HG03045 (cell line): ENCODE data around the gene PARP4.
"Not testable (repeated sequence)": the region's sequence is repeated elsewhere in the genome, so short reads cannot be mapped to it uniquely, and the experiment has no call there.

Source experiments
- ATAC-seq: cut with Tn5 transposase; IDR thresholded peaks from one replicate; pipeline ENCODE4 v1.9.1; 2021; ENCODE audit warnings: mild to moderate bottlenecking, moderate library complexity; ENCODE audit not compliant: unreplicated experiment

The PARP4 gene

DNA sequence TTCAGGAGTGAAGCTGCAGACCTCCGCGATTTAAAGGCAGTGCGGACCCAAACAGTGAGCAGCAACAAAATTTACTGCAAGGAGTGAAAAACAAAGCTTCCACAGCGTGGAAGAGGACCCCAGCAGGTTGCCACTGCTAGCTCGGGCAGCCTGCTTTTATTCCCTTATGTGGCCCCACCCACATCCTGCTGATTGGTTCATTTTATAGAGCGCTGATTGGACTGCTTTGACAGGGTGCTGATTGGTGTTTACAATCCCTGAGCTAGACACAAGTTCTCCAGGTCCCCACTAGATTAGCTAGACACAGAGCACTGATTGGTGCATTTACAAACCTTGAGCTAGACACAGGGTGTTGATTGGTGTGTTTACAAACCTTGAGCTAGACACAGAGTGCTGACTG lies 6.3 kb downstream of the PARP4 start:
- ATAC-seq, result not testable (repeated sequence)

DNA sequence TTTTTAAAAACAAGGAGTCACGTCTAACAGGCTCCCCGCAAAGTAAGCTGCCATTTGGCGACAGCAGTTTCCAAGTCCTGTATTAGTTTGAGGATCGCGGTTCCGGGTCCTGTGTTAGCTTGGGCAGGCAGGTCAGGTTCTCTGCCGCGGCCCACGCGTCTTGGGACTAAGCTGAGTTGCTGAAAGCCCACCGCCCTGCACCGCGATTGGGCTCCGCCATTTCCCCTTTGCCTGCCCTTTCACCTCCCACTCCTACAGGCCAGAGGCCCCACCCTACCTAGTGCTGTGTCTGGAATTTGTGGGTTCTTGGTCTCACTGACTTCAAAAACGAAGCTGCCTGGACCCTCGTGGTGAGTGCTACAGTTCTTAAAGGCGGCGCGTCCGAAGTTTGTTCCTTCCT lies 6.8 kb downstream of the PARP4 start:
- no peak for ATAC-seq

DNA sequence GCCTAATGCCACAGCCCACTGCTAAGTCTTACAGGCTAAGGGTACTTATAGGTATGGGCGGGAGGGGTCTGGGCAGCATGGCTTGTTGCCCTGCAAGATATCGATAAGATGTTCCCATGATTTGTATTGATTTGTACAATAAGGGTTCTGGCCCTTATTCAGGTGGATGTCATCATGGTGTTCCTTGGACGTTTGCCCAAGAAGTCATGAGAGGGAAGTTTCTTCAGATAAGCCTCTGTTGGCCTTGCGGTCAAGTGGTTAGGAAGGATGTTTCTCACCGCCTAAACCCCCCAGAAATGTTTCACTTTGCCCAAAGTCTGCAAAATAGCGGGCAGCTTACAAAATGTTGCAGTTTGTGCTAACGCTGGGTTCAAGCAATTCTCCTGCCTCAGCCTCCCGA lies 7.3 kb downstream of the PARP4 start:
- no peak for ATAC-seq

DNA sequence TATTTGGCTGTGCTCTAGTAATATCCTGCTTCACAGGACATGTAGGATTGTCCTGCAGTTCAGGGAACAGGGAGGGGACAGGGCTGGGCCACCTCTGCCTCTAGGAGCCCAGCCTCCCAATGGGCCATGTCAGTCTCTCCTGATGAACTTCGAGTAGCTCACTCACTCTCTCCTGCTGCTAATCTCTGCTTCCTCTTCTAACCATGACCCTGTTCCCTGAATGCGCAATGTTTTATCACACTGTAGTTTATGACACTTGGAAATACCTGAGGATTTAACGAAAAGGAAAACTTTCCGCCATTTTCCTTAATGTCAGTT lies 9.2 kb downstream of the PARP4 start:
- ATAC-seq, result no peak

DNA sequence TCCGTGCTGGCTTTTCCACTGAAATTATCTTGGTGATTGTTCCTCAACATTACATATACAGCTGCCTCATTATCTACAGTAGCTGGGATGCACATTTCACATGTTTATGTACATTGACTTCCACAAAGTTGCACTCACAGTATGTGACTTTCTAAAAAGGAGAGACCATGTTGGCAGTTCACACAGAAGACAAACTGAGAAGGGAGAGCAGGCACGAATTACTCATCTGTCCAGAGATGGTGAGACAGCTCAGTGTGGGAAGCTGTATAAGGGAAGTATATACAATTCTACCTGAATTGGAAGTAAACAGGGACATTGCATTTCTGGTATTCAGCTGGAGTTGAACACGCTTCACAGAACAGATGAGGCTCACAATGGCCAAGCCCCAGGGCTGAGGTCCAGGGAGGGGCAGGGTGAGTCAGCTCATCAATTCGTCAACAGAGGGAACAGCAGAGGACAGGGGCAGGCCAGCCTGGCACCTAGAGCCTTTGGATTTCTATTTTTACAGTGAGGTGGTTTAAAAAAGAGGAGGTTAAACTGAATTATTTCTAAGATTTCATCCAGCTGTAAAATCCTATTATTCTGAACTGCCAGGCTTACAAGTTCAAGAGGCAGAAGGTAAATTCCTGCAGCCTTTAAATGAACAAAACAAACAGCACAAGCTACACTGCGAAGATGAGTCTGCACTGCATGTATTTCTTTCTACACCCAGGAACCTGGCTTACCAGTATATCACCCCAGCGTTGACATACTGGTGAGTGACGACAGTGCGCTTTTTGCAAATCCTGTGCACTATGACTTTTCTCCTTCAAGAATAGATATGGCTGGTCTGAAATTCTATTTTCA lies 9.8 kb downstream of the PARP4 start:
- no peak for ATAC-seq

DNA sequence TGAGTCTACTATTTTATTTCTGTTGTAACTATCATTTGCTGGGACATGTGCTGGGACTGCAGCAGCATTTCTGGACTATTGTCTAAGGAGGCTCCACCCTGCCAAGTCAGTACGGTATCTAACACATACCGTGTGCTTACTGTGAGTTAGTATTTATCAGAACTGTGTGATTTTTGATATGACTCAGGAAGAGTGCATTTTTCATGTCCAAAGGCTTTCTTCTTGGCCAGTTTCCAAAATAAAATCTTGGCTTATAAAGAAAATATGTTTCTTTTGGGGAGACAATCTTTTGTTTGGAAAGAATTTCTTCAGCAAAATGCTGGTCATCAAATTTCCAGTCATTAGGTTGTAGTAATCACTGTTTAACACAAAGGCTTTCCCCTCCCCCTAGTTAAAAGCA lies 11.6 kb downstream of the PARP4 start:
- no peak for ATAC-seq

DNA sequence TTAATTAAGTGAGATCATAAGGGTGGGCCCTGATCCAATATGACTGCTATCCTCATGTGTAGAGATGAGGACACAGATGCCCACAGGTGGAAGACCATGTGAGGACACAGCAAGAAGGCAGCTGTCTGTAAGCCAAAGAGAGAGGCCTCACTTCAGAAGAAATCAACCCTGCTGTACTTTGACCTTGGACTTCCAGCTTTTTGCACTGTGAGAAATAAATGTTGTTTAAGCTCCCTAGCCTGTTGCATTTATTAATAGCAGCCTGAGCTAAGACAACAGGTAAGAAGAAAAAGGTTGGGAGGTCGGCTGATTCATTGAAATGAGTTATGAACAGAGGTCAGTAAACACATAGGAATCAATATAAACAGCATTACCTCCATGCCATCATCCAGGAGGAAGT lies 14.8 kb downstream of the PARP4 start:
- ATAC-seq, result no peak

DNA sequence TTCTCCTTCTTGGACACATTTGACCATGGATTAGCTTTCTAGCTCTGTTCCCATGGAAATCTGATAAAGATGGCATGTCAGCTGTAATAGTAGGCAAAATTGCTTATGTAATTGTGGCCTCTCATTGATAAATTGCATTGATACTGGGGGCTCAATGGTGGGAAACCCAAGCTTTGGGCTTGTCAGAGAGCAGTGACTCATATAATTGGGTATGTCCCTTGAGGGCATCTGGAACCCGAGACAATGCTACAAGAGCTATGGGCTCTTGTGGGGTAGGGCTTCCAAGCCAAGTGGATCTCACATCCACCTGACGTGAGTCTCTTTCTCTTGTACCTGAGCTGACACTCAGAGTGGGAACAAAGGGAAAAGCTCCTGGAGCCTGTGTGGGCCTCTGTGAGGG lies 16.3 kb downstream of the PARP4 start:
- not testable (repeated sequence) for ATAC-seq

DNA sequence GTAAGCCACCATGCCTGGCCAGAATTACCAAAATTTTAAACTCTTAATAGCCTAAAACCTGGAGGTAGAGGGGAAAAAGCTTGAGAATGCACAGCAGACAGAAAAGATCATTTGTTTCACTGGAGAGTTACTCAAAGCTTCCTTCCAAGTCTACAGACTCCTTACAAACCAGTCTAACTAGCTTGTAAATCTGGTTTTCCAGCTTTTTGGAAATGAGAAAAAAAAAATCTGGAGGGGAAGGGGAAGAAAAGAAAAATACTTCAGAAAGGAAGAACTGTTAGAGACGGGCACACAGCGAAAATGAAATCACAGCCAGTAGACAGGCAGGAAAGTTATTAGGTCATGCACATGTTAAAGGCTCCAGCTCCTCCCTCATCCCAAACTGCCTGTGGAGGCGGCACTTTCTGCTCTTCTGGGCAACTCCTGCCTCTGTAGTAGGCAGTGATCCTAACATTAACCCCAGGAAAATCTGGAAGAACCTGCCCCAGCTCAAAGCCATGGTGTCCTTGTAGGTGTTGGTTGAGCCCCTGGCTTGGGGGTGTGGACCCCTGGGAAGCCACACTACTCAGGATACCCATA lies 17.3 kb downstream of the PARP4 start:
- ATAC-seq, result no peak

DNA sequence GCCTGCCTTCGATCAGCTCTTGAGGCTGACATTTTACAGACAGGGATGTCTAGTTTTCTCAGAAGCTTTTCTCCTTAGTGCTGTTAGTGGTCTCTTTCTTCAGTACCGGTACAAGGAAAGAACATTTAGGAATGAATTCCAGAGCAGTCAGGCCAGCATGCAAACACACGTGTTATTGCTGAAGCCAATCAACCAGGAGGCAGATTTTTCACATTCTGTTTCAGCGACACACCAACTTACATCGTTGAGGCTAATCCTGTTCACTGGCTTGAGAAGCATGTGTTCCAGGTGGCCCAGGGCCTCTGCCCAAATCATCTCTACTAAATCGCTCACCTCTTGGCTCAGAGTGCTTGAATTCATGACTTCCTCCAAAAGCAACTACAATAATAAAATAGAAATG lies 19.2 kb downstream of the PARP4 start:
- no peak for ATAC-seq

DNA sequence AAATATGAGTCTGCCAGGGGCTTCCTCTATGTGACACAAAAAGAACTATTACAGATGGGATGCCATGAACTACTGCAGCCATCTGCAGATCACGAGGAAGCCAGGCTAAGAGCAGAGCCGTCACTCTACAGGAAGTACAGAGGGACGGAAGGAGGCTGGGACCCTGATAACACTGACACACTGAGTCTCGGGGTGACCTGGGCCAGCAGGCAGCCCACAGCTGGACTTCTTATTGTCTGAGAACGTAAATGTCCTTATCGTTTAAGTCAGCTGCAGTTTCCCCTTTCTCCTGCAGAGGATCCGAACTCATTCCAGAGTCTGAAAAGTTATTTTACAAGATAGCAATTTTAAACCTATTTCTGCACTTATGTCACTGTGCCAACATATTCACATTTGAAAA lies 20.7 kb downstream of the PARP4 start:
- ATAC-seq, result no peak

DNA sequence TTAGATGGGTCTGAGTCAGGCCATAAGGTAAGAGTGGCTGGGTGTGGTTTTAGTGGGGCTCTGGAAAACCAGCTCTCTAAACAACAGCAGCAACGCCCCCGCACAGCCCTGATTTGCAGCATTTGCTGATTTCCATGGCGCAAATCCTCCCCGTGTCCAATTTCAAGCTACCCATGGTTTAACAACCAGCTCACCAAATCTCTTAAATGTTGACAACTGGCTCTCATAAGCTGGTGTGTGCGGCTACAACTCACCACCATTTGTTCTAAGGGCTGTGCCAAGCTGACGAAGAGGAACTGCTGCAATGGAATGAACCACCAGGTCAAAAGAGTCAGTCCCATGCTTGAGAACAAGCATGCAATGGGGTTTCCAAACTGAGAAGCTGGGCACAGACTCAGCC lies 22.9 kb downstream of the PARP4 start:
- ATAC-seq, result no peak

DNA sequence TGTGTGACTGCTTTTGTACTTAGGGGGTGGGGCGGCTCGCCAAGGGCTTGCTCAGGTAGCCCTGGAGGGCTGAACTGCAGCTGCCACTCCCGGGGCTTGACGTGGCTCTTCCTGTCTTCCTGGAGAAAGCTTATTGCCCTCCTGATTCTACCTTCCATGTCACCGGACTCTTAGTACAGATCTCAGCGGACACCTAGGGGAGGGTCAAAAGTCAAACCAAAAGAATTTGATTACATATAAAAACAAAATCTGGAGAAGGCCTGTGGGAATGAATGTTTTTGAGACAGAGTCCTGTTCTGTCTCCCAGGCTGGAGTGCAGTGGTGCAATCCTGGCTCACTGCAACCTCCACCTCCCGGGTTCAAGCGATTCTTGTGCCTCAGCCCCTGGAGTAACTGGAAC lies 24.5 kb downstream of the PARP4 start:
- ATAC-seq, result not testable (repeated sequence)

DNA sequence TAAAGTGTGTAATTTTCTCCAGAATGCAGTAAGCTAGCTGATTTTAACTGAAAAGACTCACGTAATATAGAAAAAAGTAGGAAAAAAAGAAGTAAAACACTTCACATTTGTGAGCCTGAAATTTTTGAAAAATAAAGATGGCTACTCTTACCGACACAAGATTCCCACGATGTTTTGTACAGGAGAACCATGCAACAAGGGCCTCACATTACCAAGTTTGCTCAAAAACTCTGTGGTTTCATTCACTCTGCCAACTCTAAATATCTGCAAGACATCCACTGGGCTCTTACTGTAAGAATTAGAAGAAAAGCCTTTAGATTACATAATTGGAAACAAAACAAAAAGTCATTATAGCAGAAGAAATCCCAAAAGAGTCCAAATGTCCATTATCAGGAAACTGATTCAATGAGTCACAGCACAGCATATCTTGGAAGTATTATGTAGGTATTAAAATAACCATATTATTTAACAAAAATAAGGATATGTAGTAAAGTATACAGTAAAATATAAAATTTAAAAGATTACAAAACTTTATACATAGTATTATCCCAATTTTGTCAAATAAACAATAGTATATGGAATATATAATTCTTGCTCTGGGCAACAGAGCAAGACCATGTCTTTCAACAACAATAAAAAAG lies 26.4 kb downstream of the PARP4 start:
- not testable (repeated sequence) for ATAC-seq

DNA sequence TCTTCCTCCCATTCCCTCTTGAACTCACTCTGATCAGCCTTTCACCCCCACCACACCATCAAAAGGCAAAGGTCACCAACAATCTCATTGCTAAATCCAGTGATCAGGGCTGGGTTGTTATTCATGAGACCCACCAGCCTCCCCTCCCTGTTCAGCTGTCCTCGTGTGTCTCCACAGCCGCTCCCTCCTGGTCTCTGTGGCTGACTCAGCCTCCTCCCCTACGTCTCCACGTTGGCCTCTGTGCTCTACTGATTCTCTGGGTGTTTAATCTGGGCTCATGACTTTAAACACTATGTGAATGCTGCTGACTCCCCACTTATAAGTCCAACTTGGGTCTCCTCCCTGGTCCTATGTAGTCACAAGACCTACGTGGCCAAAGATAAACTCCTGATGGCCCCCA lies 38.9 kb downstream of the PARP4 start:
- no peak for ATAC-seq

DNA sequence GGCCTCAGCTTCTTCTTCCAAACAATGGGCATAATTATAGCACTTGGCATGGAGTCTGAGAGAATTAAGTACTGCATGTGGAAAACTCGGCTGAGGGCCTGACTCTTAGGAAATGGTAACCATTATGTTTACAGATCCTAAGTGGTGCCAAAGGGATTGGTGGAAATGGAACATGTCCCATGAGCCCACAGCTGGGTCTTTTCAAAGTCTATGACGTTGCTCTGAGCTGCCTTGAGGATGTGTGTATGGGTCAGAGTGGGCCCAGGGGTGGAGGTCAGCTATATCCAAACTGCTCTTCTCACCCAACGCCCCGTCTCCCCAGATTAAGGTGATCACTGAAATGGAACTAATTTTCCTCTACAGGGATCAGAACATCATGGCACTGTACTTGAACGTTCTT lies 40.4 kb downstream of the PARP4 start:
- not testable (repeated sequence) for ATAC-seq

DNA sequence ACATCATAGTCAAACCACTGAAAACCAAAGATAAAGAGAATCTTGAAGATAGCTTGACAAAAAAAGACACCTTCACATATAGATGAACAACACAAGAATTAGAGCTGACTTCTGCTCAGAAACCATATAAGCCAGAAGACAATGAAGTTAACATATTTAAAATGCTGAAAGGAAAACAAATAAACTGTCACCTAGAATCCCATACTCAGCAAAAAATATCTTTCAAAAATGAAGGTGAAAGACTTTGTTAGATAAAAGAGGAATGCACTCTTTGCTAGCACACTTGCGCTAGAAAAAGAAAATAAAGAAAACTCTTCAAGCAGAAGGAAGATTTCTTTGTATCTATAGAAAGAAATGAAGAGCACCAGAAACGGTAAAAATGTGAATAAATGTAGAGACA lies 49.5 kb downstream of the PARP4 start:
- no peak for ATAC-seq

DNA sequence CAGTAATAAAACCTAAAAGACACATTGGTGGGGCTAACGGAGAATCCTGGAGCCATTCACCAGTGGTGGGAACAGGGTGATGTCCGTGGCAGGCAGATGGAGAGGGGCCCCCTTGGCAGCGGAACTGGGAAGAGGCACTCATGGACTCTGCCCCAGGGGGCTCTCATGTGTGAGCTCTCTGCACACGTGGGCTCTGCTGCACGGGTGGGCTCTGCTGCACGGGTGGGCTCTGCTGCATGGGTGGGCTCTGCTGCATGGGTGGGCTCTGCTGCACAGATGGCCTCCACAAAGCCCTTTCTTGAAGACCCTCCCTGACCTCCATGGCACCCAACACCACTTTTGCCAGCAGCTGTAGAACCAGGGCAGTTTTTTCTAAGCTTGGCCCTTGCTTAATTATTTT lies 52.3 kb downstream of the PARP4 start:
- no peak for ATAC-seq

DNA sequence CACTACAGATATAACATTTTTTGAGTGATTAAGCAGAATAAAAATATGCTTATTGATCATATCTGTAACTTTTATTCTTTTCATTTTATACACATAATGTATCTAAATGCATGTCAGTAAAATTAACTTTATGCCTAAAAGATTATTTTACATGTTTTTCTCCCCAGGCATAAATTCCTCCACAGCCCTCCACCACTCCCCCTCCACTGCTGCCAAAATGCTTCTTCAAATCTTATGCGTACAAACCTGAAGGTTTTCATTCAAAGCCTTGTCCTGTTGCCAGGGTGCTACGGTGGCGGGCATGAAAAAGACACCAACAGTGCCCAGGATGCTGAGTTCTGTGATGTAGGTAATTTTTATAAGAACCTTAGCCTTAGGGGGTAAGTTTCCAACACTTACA lies 52.9 kb downstream of the PARP4 start:
- no peak for ATAC-seq

DNA sequence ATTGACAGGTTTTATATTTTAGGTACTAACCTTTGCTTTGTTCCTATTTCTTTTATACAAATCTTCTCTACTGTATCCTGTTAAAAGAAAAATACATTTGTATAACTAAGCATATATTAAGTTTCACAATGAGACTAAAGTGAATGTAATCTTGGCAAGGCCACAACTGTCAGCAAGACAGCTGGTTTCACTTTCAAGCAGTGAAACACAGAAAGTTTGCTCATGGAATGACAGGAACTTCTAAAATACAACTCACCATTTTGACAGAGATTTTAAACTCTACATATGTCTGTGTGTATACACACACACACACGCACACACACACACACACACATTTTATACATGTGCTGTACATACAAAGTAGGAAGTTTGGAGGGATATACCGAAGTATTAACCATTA lies 53.3 kb downstream of the PARP4 start:
- ATAC-seq, result peak; percentile 66

DNA sequence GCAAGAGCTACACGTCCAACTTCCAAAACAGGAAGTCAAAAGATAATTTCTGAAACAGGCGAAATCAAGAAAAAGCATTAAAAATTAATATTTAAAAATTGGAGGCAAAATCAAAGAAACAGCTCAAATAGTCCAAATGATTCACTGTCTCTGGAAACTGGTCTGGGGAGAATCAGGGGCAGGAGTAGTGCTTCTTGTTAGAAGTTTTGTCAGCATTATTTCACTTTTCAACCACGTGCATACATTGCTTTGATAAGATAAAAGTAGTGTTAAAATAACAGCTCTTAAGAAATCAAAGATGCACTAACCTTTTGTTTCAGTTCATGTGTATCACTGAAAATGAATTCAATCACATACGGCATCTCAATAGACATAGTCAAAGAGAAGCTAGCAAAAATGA lies 53.8 kb downstream of the PARP4 start:
- ATAC-seq, result no peak

DNA sequence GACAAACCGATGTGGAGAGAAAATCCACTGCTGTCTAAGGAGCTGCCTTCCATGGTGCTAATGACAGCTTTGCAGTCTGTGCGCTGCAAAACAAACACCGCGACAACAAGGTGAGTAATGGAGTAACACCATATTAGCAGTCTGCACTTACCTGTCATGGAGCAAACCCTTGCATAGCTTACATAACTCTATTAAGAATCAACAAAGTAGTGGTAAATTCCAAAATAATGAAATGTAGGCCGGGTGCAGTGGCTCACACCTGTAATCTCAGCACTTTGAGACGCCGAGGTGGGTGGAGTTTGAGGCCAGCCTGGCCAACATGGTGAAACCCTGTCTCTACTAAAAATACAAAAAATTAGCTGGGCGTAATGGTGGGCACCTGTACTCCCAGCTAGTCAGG lies 56.2 kb downstream of the PARP4 start:
- ATAC-seq, result no peak
